Measurements from ENCODE around the gene ARHGAP24. TPM values are rescaled to one million over a fixed set of nuclear protein-coding genes. Genes with fewer than 3 reads are reported as not detected.

The ARHGAP24 gene
- total RNA-seq, 1 experiment from 2014 or later: 17.4 TPM

- H3K9me3 ChIP-seq (ENCODE audit: control insufficient read depth, insufficient read depth, low read depth, low read length): no peaks in the 10 kb centered on the region
- DNase-seq (ENCODE audit: low read depth, low spot score): no peak
- H3K36me3 ChIP-seq (ENCODE audit: control insufficient read depth, insufficient read depth, low read length): no peaks in the 10 kb centered on the region; the same call in 1 of the 2 replicates
- no peak for ATAC-seq
- ChIA-PET CTCF (no interaction called here), POLR2A (interaction anchor here (0.6 kb wide), 1 partner anchor 16 kb away, joined by 6 read pairs; no protein-coding TSS in a partner anchor)
- no peaks in the 10 kb centered on the region for H3K4me1 ChIP-seq (ENCODE audit: control insufficient read depth, insufficient read depth, low read length)
- TF ChIP-seq TCF7L2 (IDR thresholded peaks at IDR 0.05; ENCODE audit: low read depth, low read length) (no peak), REST (IDR thresholded peaks at IDR 0.05; ENCODE audit: insufficient read depth in 1 of 2, low read depth in 2 of 2, low read length in 1 of 2) (no peak), SIN3A (IDR thresholded peaks at IDR 0.05; ENCODE audit: borderline replicate concordance, insufficient read depth, low read depth, low read length) (no peak), POLR2AphosphoS5 (IDR thresholded peaks at IDR 0.05; ENCODE audit: low read depth, low read length) (no peak)
- TF ChIP-seq, protein P1, sequence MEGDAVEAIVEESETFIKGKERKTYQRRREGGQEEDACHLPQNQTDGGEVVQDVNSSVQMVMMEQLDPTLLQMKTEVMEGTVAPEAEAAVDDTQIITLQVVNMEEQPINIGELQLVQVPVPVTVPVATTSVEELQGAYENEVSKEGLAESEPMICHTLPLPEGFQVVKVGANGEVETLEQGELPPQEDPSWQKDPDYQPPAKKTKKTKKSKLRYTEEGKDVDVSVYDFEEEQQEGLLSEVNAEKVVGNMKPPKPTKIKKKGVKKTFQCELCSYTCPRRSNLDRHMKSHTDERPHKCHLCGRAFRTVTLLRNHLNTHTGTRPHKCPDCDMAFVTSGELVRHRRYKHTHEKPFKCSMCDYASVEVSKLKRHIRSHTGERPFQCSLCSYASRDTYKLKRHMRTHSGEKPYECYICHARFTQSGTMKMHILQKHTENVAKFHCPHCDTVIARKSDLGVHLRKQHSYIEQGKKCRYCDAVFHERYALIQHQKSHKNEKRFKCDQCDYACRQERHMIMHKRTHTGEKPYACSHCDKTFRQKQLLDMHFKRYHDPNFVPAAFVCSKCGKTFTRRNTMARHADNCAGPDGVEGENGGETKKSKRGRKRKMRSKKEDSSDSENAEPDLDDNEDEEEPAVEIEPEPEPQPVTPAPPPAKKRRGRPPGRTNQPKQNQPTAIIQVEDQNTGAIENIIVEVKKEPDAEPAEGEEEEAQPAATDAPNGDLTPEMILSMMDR (IDR thresholded peaks at IDR 0.05): no peak
- H3K27ac ChIP-seq (ENCODE audit: low read length): no peak overlapping the region
- H3K27me3 ChIP-seq (ENCODE audit: control insufficient read depth, insufficient read depth, low read length): no peaks in the 10 kb centered on the region
- no TSS peak for BruUV-seq (replicated peaks)
- no peak overlapping the region for H3K4me3 ChIP-seq (ENCODE audit: low read depth in 2 of 2, low read length in 2 of 2)
- intact Hi-C loops (cut with micrococcal nuclease; ENCODE audit: unreplicated experiment) (no loop called here), in situ Hi-C loops (cut with HindIII; ENCODE audit: low pct_unique_long_range_greater_than_20kb, low sequenced_read_pairs) (no loop called here)
These were observed 121.0 kb downstream of the ARHGAP24 start for GRCh38 chr4:85595796-85596559.

- in situ Hi-C loops (cut with HindIII; ENCODE audit: low pct_unique_long_range_greater_than_20kb, low sequenced_read_pairs) (no loop called here), intact Hi-C loops (cut with micrococcal nuclease; ENCODE audit: unreplicated experiment) (no loop called here)
- H3K27ac ChIP-seq (ENCODE audit: low read length): no peak overlapping the region
- no TSS peak for BruUV-seq (replicated peaks)
- no peak for DNase-seq (ENCODE audit: low read depth, low spot score)
- no peaks in the 10 kb centered on the region for H3K36me3 ChIP-seq (ENCODE audit: control insufficient read depth, insufficient read depth, low read length)
- POLR2A ChIA-PET: no interaction called here
- H3K9me3 ChIP-seq (ENCODE audit: control insufficient read depth, insufficient read depth, low read depth, low read length): no peaks in the 10 kb centered on the region
- H3K4me1 ChIP-seq (ENCODE audit: control insufficient read depth, insufficient read depth, low read length): no peaks in the 10 kb centered on the region
- no peak overlapping the region for H3K4me3 ChIP-seq (ENCODE audit: low read depth in 2 of 2, low read length in 2 of 2)
- CTCF ChIA-PET: no interaction called here
- TF ChIP-seq TCF7L2 (IDR thresholded peaks at IDR 0.05; ENCODE audit: low read depth, low read length): no peak
- TF ChIP-seq REST (IDR thresholded peaks at IDR 0.05; ENCODE audit: insufficient read depth in 1 of 2, low read depth in 2 of 2, low read length in 1 of 2): no peak
- H3K27me3 ChIP-seq (ENCODE audit: control insufficient read depth, insufficient read depth, low read length): no peaks in the 10 kb centered on the region
- ATAC-seq: no peak
These were observed 124.0 kb downstream of the ARHGAP24 start for GRCh38 chr4:85598936-85599335.
